ENCODE measurements around the gene CATSPERD.
"Not testable (repeated sequence)": the region's sequence is repeated elsewhere in the genome, so short reads cannot be mapped to it uniquely, and the experiment has no call there.

The CATSPERD gene

DNA sequence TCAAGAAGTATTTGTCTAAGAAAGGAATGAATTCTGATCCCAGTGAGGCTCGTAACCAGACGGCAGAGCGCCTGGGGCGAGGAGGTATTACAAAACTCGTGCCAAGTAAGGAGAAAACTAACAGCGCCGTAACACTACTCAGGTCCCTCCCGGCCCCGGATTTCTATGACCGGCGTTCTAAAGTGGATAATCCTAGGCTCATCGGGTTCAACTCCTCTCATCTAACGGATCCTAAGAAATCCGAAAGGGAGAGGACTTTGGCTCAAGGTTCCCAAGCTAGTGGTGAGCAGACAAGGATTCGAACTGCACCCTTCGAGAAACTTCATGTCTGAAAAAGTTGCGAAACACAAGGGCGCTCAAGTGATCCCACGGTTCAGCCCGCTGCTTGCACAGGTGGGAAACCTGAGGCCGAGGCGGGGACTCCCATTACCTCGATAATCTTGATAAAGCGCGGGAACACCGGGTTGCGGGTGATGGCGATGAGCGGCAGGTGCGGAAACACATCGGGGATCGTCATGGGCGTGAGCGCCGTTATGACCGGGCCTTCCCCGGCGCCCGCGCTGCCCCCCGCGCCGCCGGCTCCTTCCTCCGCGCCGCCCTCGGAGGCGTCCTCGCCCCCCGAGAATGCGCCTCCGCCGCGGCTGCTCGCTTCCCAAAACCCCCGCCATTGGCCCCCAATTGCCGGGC is 1.0 kb upstream of the CATSPERD start:
- TF ChIP-seq POLR2A (IDR thresholded peaks at IDR 0.05; ENCODE audit: extremely low read depth, insufficient read length): no peak
- TF ChIP-seq, protein P1, sequence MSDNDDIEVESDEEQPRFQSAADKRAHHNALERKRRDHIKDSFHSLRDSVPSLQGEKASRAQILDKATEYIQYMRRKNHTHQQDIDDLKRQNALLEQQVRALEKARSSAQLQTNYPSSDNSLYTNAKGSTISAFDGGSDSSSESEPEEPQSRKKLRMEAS (IDR thresholded peaks at IDR 0.05; ENCODE audit: low read depth, low read length): 0 out of 2 replicates have a peak, but pooled peaks have one; percentile 12
- TF ChIP-seq, protein P2, sequence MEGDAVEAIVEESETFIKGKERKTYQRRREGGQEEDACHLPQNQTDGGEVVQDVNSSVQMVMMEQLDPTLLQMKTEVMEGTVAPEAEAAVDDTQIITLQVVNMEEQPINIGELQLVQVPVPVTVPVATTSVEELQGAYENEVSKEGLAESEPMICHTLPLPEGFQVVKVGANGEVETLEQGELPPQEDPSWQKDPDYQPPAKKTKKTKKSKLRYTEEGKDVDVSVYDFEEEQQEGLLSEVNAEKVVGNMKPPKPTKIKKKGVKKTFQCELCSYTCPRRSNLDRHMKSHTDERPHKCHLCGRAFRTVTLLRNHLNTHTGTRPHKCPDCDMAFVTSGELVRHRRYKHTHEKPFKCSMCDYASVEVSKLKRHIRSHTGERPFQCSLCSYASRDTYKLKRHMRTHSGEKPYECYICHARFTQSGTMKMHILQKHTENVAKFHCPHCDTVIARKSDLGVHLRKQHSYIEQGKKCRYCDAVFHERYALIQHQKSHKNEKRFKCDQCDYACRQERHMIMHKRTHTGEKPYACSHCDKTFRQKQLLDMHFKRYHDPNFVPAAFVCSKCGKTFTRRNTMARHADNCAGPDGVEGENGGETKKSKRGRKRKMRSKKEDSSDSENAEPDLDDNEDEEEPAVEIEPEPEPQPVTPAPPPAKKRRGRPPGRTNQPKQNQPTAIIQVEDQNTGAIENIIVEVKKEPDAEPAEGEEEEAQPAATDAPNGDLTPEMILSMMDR (IDR thresholded peaks at IDR 0.05; ENCODE audit: low read depth, low read length): no peak
- TF ChIP-seq MYC (IDR thresholded peaks at IDR 0.05; ENCODE audit: low read depth, low read length): no peak
- peak; percentile 38 for DNase-seq (ENCODE audit: low read depth)
- peak overlapping the region; percentile 90 for H3K4me3 ChIP-seq (ENCODE audit: low read depth, low read length)

DNA sequence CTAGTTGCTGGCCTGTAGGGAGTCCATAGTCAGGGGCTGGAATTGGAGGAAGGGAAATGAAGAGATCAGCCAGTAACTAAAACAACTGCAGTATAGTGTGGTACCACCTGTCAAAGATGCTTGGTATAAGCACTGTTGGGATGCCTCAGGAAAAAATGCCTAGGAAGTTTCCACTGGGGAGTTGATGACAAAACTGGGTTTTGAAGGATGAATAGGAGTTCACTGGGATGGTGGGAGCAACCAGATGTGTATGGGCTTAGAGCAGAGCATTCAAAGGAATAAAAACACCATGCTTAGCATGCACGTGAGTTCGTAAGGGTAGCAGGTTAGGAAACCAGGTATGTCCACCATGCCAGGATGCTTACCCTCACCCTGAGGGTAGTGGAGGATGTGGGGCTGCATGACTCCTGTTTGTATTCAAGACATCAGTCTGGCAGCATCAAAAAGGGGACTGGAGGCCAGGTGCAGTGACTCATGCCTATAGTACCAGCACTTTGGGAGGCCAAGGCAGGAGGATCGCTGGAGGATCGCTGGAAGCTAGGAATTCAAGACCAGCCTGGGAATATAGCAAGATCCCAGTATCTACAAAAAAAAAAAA is 7.1 kb downstream of the CATSPERD start:
- H3K4me3 ChIP-seq (ENCODE audit: low read depth, low read length): no peak overlapping the region
- TF ChIP-seq, protein P2 (IDR thresholded peaks at IDR 0.05; ENCODE audit: low read depth, low read length): no peak
- TF ChIP-seq, protein P1 (IDR thresholded peaks at IDR 0.05; ENCODE audit: low read depth, low read length): no peak
- TF ChIP-seq POLR2A (IDR thresholded peaks at IDR 0.05; ENCODE audit: extremely low read depth, insufficient read length) (no peak), MYC (IDR thresholded peaks at IDR 0.05; ENCODE audit: low read depth, low read length) (no peak)
- DNase-seq (ENCODE audit: low read depth): no peak

DNA sequence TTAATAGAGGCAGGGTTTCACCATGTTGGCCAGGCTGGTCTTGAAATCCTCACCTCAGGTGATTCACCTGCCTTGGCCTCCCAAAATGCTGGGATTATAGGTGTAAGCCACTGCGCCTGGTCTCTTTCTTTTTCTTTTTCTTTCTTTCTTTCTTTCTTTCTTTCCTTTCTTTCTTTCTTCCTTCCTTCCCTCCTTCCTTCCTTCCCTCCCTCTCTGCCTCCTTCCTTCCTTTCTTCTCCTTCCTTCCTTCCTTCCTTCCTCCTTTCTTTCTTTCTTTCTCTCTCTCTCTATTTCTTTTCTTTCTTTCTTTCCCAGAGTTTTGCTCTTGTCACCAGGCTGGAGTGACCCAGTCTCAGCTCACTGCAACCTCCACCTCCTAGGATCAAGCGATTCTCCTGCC is 12.7 kb downstream of the CATSPERD start:
- not testable (repeated sequence) for DNase-seq (ENCODE audit: low read depth); H3K4me3 ChIP-seq (ENCODE audit: low read depth, low read length)

DNA sequence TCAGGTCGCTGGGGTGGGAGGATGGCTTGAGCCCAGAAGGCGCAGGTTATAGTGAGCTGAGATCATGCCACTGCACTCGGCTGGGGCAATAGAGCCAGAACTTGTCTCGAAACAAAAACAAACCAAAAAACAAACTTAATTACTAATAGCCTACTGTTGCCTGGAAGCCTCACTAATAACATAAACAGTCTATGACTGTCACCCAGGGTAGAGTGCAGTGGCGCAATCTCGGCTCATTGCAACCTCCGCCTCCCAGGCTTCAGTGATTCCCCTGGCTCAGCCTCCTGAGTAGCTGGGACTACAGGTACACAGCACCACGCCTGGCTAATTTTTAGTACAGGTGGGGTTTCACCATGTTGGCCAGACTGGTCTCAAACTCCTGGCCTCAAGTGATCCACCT is 18.0 kb downstream of the CATSPERD start:
- no peak for TF ChIP-seq POLR2A (IDR thresholded peaks at IDR 0.05; ENCODE audit: extremely low read depth, insufficient read length)
- TF ChIP-seq, protein P1 (IDR thresholded peaks at IDR 0.05; ENCODE audit: low read depth, low read length): no peak
- no peak for DNase-seq (ENCODE audit: low read depth)
- H3K4me3 ChIP-seq (ENCODE audit: low read depth, low read length): no peak overlapping the region

DNA sequence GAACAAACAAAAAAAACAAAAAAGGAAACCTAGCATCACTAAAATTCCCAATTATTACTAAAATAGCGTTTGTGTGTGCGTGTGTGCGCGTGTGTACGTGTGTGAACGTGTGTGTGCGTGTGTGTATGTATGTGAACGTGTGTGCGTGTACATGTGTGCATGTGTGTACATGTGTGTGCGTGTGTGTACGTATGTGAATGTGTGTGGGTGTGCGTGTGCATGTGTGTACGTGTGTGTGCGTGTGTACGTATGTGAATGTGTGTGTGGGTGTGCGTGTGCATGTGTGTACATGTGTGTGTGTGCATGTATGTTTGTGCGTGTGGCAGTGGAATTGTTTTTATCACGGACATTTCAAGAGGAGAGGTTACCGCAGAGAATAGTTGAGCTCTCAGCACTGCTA is 21.6 kb downstream of the CATSPERD start:
- no peak overlapping the region for H3K4me3 ChIP-seq (ENCODE audit: low read depth, low read length)
- TF ChIP-seq, protein P1 (IDR thresholded peaks at IDR 0.05; ENCODE audit: low read depth, low read length): no peak
- TF ChIP-seq, protein P2 (IDR thresholded peaks at IDR 0.05; ENCODE audit: low read depth, low read length): no peak
- TF ChIP-seq MYC (IDR thresholded peaks at IDR 0.05; ENCODE audit: low read depth, low read length): no peak
- no peak for TF ChIP-seq POLR2A (IDR thresholded peaks at IDR 0.05; ENCODE audit: extremely low read depth, insufficient read length)
- no peak for DNase-seq (ENCODE audit: low read depth)

DNA sequence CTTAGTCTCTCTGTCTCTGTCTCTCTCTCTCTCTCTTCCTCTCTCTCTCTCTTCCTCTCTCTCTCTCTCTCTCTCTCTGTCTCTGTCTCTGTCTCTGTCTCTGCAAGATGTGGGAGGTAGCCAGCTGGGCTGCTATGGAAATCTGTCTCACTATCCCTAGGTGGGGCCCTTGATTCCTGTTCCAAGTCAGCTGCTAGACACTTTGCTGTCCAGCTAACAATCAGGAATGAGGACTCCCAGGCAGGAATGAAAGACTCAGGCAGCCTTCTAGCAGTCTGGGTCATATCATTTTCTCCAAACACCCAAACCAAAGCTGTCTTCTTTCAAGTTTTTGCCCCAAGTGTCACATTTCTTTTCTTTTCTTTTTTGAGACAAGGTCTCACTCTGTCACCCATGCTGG is 23.2 kb downstream of the CATSPERD start:
- TF ChIP-seq POLR2A (IDR thresholded peaks at IDR 0.05; ENCODE audit: extremely low read depth, insufficient read length) (no peak), MYC (IDR thresholded peaks at IDR 0.05; ENCODE audit: low read depth, low read length) (no peak)
- TF ChIP-seq, protein P1 (IDR thresholded peaks at IDR 0.05; ENCODE audit: low read depth, low read length): no peak
- no peak for DNase-seq (ENCODE audit: low read depth)
- H3K4me3 ChIP-seq (ENCODE audit: low read depth, low read length): no peak overlapping the region

DNA sequence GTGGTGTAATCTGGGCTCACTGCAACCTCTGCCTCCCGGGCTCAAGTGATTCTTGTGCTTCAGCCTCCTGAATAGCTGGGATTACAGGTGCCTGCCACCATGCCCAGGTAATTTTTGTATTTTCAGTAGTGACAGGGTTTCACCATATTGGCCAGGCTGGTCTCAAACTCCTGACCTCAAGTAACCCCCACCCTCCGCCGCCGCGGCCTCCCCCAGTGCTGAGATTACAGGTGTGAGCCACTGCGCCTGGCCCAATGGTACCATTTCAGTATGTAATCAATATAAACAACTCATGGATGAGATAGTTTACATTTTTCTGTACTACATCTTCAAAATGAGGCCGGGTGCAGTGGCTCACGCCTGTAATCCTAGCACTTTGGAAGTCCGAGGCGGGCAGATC is 24.6 kb downstream of the CATSPERD start:
- DNase-seq (ENCODE audit: low read depth); H3K4me3 ChIP-seq (ENCODE audit: low read depth, low read length): not testable (repeated sequence)

DNA sequence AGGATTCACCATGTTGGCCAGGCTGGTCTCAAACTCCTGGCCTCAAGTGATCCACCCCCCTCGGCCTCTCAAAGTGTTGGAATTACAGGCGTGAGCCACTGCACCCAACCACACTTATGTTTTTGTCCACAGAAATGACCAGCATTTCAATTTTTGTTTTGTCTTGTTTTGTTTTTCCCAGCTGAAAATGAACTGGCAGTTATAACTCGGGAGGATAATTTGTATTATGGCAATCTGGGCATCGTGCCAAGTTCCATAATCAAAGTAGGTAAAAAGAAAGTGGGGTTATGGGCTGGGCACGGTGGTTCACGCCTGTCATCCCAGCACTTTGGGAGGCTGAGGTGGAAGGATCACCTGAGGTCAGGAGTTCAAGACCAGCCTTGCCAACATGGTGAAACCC is 28.5 kb downstream of the CATSPERD start:
- not testable (repeated sequence) for H3K4me3 ChIP-seq (ENCODE audit: low read depth, low read length); DNase-seq (ENCODE audit: low read depth)
